Activated CD4-positive, alpha-beta T cell treated with anti-CD3 and anti-CD28 coated beads, Interleukin-2, amount 50 U/mL, for 16 hours (primary cell): Measurements from ENCODE around the gene ADCY6.
A peak's percentile ranks its signal among the peaks of the same experiment; 100 is the strongest.
"Not testable (repeated sequence)": the region's sequence is repeated elsewhere in the genome, so short reads cannot be mapped to it uniquely, and the experiment has no call there.

Source experiments
- DNase-seq: peaks from one replicate; pipeline ENCODE4 v3.0.0-alpha.2; 2020

Gene ADCY6

GRCh38 chr12:48744251-48745008 is 44.5 kb downstream of the ADCY6 start:
- no peak for DNase-seq

- DNase-seq, result no peak
Observed at GRCh38 chr12:48739618-48740269, 49.1 kb downstream of the ADCY6 start.

- no peak for DNase-seq
Observed at GRCh38 chr12:48736456-48736855, 52.4 kb downstream of the ADCY6 start.

GRCh38 chr12:48728807-48729206 is 60.1 kb downstream of the ADCY6 start:
- DNase-seq, result no peak

- not testable (repeated sequence) for DNase-seq
Observed at GRCh38 chr12:48720737-48721136, 68.2 kb downstream of the ADCY6 start.

GRCh38 chr12:48720171-48720570 is 68.7 kb downstream of the ADCY6 start:
- not testable (repeated sequence) for DNase-seq

GRCh38 chr12:48719002-48719401 is 69.9 kb downstream of the ADCY6 start:
- DNase-seq, result not testable (repeated sequence)

- DNase-seq, result peak; percentile 16
Observed at GRCh38 chr12:48717252-48717695, 71.6 kb downstream of the ADCY6 start.

GRCh38 chr12:48716493-48717251 is 72.2 kb downstream of the ADCY6 start, which contains the start of gene CCNT1:
CCNT1 (minus strand) TSS chr12:48716707; CDS start chr12:48716675, 32 bp downstream.
- DNase-seq, result peak; percentile 99
